T-helper 2 cell treated with Interferon-gamma antibody and Interleukin-4, amounts not matched to agents 5 μg/mL and 100 μg/mL, for 36 hours (primary cell): ENCODE measurements around the gene CCDC169.
"Not testable (repeated sequence)": the region's sequence is repeated elsewhere in the genome, so short reads cannot be mapped to it uniquely, and the experiment has no call there.

Experiments used
- DNase-seq: peaks from one replicate; pipeline ENCODE4 v3.0.0; 2021; ENCODE audit warnings: low spot score
- H3K27ac Mint-ChIP-seq: one replicate; pipeline ENCODE4 v1.8.0; 2021; ENCODE audit warnings: mild to moderate bottlenecking, mixed read lengths
- H3K27me3 Mint-ChIP-seq: one replicate; pipeline ENCODE4 v1.8.0; 2021; ENCODE audit warnings: low read depth, mixed read lengths
- H3K36me3 Mint-ChIP-seq: one replicate; pipeline ENCODE4 v1.8.0; 2021; ENCODE audit warnings: low read depth, mixed read lengths
- H3K4me1 Mint-ChIP-seq: one replicate; pipeline ENCODE4 v1.8.0; 2021; ENCODE audit warnings: low read depth, mixed read lengths
- H3K4me3 Mint-ChIP-seq: one replicate; pipeline ENCODE4 v1.8.0; 2022; ENCODE audit warnings: mild to moderate bottlenecking, moderate library complexity, mixed read lengths
- H3K9me3 Mint-ChIP-seq: one replicate; pipeline ENCODE4 v1.8.0; 2021; ENCODE audit warnings: mixed read lengths

Gene CCDC169

DNA sequence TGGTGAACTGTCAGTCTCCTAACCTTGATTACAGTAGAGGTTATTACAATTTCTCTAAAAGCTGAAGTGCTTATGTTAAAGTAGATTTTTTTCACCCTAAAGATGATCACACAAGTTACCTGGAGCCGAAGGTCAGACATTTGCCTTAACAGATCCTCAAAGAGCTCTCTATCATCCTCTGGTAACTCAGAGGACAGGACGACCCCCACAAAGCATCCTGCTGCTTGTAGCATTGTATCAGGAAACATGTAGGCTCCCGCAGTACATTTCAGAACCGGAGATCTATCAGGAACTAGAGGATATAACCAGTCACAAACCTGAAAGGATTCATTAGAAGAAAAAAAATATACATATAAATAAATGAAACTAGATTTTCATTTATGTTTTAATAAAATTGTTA, 33.7 kb upstream of the CCDC169 start:
- H3K9me3 Mint-ChIP-seq = no peaks in the 10 kb centered on the region
- peaks cover 10% of the 10 kb centered on the region for H3K4me1 Mint-ChIP-seq
- no peak overlapping the region for H3K27ac Mint-ChIP-seq
- H3K4me3 Mint-ChIP-seq = no peak overlapping the region
- no peaks in the 10 kb centered on the region for H3K27me3 Mint-ChIP-seq
- DNase-seq = no peak
- peaks cover 35% of the 10 kb centered on the region for H3K36me3 Mint-ChIP-seq

DNA sequence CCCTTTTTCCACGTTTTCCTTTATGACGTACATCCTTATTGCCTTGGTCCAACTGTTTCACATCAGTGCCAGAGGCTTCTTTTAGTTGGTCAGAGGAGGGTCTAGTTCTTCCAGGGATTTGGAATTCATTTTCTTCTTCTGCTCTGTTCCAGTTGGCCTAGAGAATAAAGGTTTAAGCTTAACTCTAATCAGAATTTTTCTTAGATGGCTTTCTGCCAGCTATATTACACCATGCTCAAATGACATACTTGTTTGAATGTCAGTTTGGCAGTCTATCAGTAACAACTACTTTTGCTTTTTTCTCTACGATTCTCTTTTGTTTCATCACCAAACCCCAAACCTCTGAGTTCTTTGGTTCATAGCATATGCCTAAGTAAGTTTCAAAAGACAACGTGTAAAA, 31.7 kb upstream of the CCDC169 start:
- peaks cover 46% of the 10 kb centered on the region for H3K36me3 Mint-ChIP-seq
- H3K27ac Mint-ChIP-seq = no peak overlapping the region
- H3K4me1 Mint-ChIP-seq = peaks cover 9% of the 10 kb centered on the region
- H3K27me3 Mint-ChIP-seq = no peaks in the 10 kb centered on the region
- no peak for DNase-seq
- no peak overlapping the region for H3K4me3 Mint-ChIP-seq
- no peaks in the 10 kb centered on the region for H3K9me3 Mint-ChIP-seq

DNA sequence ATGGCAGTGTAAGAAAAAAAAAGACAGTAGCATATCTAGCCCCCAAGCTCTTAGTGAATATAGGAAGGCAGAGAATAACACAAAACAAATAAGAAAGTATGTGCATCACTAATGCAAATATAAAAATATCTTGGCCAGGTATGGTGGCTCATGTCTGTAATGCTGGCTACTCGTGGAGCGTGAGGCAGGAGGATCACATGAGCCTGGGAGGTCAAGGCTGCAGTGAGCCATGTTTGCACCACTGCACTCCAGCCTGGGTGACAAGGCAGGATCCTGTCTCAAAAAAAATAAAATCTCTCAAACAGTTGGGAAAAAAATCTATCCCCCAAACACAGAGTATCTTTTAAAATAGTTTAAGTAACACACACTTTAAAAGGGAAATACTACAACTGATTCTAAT, 31.2 kb upstream of the CCDC169 start:
- peaks cover 8% of the 10 kb centered on the region for H3K4me1 Mint-ChIP-seq
- no peak overlapping the region for H3K27ac Mint-ChIP-seq
- peaks cover 48% of the 10 kb centered on the region for H3K36me3 Mint-ChIP-seq
- H3K9me3 Mint-ChIP-seq = no peaks in the 10 kb centered on the region
- no peaks in the 10 kb centered on the region for H3K27me3 Mint-ChIP-seq
- DNase-seq = no peak
- no peak overlapping the region for H3K4me3 Mint-ChIP-seq

DNA sequence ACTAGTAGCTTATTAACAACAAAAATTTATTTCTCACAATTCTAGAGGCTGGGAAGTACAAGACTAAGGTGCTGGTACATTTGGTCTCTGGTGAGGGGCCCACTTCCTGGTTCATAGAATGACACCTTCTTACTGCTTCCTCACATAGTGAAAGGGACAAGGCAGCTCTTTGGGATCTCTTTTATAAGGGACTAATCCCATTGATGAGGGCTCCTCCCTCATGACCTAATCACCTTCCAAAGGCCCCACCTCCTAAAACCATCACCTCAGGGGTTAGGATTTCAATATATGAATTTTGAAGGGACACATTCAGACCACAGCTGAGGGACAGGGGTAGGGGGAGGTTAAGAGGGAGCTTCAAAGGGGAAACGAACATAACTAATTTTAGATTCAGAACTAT, 28.3 kb upstream of the CCDC169 start:
- Mint-ChIP-seq H3K4me1 (peaks cover 4% of the 10 kb centered on the region), H3K27me3 (no peaks in the 10 kb centered on the region), H3K27ac (no peak overlapping the region), H3K4me3 (no peak overlapping the region), H3K36me3 (peaks cover 45% of the 10 kb centered on the region), H3K9me3 (no peaks in the 10 kb centered on the region)
- no peak for DNase-seq

GRCh38 chr13:36324881-36325280, 27.3 kb upstream of the CCDC169 start:
- not testable (repeated sequence) for H3K27me3 Mint-ChIP-seq, H3K4me3 Mint-ChIP-seq, DNase-seq, H3K27ac Mint-ChIP-seq, H3K4me1 Mint-ChIP-seq, H3K9me3 Mint-ChIP-seq
- H3K36me3 Mint-ChIP-seq = peaks cover 40% of the 10 kb centered on the region

DNA sequence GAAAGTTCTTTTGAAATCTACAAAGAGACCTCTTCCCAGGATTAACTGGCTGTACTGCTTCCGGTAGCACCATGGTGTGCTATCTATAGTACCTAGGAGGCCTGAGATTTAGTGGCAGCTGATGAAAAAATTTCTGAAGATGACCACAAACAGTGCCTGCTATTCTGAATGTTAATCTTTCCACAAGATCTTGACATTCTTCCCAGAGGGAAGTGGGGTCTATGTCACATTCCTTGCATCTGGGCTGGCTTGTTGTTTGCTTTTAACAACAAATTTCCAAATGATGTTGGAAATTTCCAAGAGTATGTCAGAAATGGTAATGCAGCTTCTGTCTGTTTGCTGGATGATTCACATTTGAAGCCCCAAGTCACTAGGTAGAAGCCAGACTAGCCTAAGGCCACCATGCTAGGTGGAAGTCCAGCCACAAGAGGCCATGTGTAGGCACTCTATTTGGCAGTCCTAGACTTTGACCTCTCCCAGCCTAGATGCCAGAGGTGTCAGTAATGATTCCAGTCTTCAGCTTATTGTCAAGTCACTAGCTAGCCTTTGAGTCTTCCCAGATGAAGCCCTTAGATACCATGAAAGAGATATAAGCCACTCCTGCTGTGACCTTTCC, 26.4 kb upstream of the CCDC169 start:
- DNase-seq = no peak
- Mint-ChIP-seq H3K27ac (no peak overlapping the region), H3K4me3 (no peak overlapping the region), H3K9me3 (no peaks in the 10 kb centered on the region), H3K36me3 (peaks cover 37% of the 10 kb centered on the region), H3K27me3 (no peaks in the 10 kb centered on the region), H3K4me1 (peaks cover 4% of the 10 kb centered on the region)

DNA sequence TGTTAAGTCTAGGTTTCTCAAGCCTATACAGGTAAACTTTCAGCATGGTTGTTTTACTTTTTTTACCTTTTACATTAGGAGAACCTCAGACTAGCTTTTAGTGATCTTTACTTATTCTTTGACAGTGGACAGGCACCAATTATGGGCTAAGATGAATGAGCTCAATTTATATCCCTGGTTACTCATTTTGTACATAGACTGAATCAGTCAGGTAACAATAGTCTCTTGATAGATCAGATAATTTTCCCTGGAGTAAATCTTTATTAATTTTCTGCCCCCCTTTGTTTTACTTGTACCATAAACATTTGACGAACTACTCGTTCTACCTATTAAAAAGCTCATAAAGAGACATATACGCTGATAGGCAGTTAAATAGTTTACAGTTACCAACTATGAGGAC, 25.8 kb upstream of the CCDC169 start:
- peaks cover 4% of the 10 kb centered on the region for H3K4me1 Mint-ChIP-seq
- H3K9me3 Mint-ChIP-seq = no peaks in the 10 kb centered on the region
- H3K27ac Mint-ChIP-seq = no peak overlapping the region
- H3K4me3 Mint-ChIP-seq = no peak overlapping the region
- peaks cover 30% of the 10 kb centered on the region for H3K36me3 Mint-ChIP-seq
- H3K27me3 Mint-ChIP-seq = no peaks in the 10 kb centered on the region
- no peak for DNase-seq

DNA sequence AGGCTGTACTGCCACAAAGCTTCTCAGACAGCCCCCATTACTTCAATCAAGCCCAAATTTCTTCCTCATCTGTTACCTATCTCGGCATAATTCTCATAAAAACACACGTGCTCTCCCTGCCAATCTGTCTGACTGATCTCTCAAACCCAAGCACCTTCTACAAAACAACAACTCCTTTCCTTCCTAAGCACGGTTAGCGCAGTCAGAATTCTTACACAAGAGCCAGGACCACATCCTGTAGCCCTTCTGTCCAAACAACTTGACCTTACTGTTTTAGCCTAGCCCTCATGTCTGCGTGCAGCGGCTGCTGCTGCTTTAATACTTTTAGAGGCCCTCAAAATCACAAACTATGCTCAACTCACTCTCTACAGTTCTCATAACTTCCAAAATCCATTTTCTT, 22.2 kb upstream of the CCDC169 start:
- not testable (repeated sequence) for DNase-seq, H3K27me3 Mint-ChIP-seq, H3K9me3 Mint-ChIP-seq, H3K4me1 Mint-ChIP-seq, H3K4me3 Mint-ChIP-seq, H3K27ac Mint-ChIP-seq
- peaks cover 11% of the 10 kb centered on the region for H3K36me3 Mint-ChIP-seq

GRCh38 chr13:36313047-36313969, 15.7 kb upstream of the CCDC169 start:
- H3K36me3 Mint-ChIP-seq = peaks cover 31% of the 10 kb centered on the region
- H3K27me3 Mint-ChIP-seq = no peaks in the 10 kb centered on the region
- no peak overlapping the region for H3K27ac Mint-ChIP-seq

DNA sequence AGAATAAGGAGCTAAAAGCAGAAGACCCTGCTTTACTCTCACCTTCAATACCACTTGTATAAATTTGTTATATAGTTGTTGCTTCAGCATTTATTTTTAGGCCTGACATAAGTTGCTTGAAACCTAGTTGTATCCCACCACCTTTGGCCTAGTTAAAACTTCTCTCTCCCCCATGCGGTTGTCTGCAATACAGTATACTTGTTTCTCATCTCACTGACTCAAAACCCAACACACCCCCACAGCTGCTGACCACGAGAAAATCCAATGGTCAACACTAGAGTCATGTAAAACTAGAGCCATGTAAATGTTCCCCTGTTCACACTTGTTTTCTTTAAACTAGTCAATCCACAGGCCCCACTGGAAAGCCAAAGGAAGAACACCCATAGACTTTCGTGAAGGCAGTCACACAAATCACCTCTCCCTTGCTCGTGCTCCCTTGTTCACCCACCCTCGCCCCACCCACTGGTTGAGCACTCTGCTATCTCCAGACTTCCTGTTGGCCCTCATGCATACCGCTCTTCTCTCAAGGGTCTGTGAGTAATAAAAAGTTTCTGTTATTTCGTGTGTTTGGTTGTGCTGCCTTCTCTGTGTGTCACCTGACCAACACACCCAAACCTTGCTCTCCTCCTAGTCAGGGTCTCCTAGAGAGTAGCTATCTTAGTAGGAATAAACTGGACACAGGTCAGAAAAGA, 12.9 kb upstream of the CCDC169 start:
- DNase-seq = no peak
- Mint-ChIP-seq H3K27me3 (no peaks in the 10 kb centered on the region), H3K4me1 (no peaks in the 10 kb centered on the region), H3K27ac (no peak overlapping the region), H3K36me3 (peaks cover 31% of the 10 kb centered on the region), H3K4me3 (no peak overlapping the region), H3K9me3 (no peaks in the 10 kb centered on the region)

More at GRCh38 chr13:36313047-36313969, 15.7 kb upstream of the CCDC169 start:
- DNase-seq = no peak
- Mint-ChIP-seq H3K4me1 (no peaks in the 10 kb centered on the region), H3K9me3 (no peaks in the 10 kb centered on the region), H3K4me3 (no peak overlapping the region)

GRCh38 chr13:36302289-36302688, 4.7 kb upstream of the CCDC169 start:
- Mint-ChIP-seq H3K27ac (no peak overlapping the region), H3K36me3 (peaks cover 8% of the 10 kb centered on the region), H3K27me3 (peaks cover 24% of the 10 kb centered on the region), H3K9me3 (no peaks in the 10 kb centered on the region), H3K4me3 (no peak overlapping the region), H3K4me1 (peaks cover 7% of the 10 kb centered on the region)
- no peak for DNase-seq

DNA sequence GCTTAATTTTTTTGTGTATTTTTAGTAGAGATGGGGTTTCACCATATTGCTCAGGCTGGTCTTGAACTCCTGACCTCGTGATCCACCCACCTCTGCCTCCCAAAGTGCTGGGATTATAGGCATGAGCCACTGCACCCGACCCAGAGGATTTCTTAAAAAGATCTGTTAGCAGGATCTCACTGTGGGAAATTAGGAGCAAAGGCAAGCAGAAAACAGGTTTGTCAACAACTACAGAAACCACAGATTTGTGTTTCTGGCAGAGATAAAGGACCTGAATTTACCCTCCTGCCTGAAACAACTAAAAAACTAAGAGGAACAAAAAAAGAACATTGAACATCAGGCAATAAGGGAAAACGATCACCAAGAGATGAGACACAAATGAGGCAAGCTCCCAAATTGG, 1.9 kb upstream of the CCDC169 start:
- not testable (repeated sequence) for H3K36me3 Mint-ChIP-seq, H3K27ac Mint-ChIP-seq, H3K9me3 Mint-ChIP-seq, H3K4me3 Mint-ChIP-seq, DNase-seq
- Mint-ChIP-seq H3K4me1 (peaks cover 12% of the 10 kb centered on the region), H3K27me3 (peaks cover 33% of the 10 kb centered on the region)

GRCh38 chr13:36298535-36299068, 988 bp upstream of the CCDC169 start:
- H3K27me3 Mint-ChIP-seq = peaks cover 33% of the 10 kb centered on the region
- no peak overlapping the region for H3K27ac Mint-ChIP-seq
- H3K4me1 Mint-ChIP-seq = peaks cover 12% of the 10 kb centered on the region
- H3K36me3 Mint-ChIP-seq = peaks cover 2% of the 10 kb centered on the region
- DNase-seq = no peak
- H3K4me3 Mint-ChIP-seq = peak overlapping the region; percentile 86
- no peaks in the 10 kb centered on the region for H3K9me3 Mint-ChIP-seq

GRCh38 chr13:36294096-36294495, 3.5 kb downstream of the CCDC169 start:
- H3K36me3 Mint-ChIP-seq = no peaks in the 10 kb centered on the region
- peaks cover 30% of the 10 kb centered on the region for H3K27me3 Mint-ChIP-seq
- no peak overlapping the region for H3K4me3 Mint-ChIP-seq
- H3K27ac Mint-ChIP-seq = no peak overlapping the region
- peaks cover 12% of the 10 kb centered on the region for H3K4me1 Mint-ChIP-seq
- DNase-seq = no peak
- peaks cover 10% of the 10 kb centered on the region for H3K9me3 Mint-ChIP-seq
